SH-SY5Y (cell line): ENCODE data around the gene PACC1.

ENCODE experiments used
- GATA2 ChIP-seq: IDR thresholded peaks from 2 replicates; pipeline ENCODE4 v1.6.1; 2011; ENCODE audit warnings: mild to moderate bottlenecking, low read depth, low read length
- GATA3 ChIP-seq: IDR thresholded peaks from 2 replicates; pipeline ENCODE4 v1.6.1; 2011; ENCODE audit warnings: low read depth, mild to moderate bottlenecking, low read length, moderate library complexity

The PACC1 gene

GRCh38 chr1:212386029-212386428, 28.7 kb downstream of the PACC1 start:
- TF ChIP-seq GATA2 (no peak), GATA3 (no peak)

DNA sequence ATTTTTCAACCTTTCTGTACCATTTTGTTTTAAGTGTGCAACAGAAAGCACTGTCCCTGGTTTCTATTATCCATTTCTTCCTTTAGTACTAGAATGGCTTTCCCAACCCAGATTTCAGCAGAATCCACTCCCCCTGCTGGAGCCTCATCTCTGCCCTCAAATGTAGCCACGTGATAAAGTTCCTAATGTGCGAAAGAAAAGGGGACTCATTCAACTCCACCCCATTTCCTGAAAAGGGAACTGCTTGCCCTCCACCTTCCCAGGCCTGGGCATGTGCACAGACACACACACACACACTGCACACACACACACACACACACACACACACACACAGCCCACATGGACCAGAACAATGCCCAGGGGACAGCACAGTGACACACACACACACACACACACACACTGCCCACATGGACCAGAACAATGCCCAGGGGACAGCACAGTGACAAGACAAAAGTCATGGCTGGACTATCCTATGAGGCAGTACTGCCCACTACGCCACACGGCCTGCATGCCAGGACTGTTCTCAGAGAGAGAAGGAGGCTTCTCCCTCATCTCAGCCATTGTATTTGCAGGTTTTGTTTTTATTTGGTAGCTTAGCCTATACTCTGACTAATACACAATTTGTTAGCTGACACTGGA, 33.2 kb downstream of the PACC1 start:
- TF ChIP-seq GATA3 = no peak
- TF ChIP-seq GATA2 = no peak

DNA sequence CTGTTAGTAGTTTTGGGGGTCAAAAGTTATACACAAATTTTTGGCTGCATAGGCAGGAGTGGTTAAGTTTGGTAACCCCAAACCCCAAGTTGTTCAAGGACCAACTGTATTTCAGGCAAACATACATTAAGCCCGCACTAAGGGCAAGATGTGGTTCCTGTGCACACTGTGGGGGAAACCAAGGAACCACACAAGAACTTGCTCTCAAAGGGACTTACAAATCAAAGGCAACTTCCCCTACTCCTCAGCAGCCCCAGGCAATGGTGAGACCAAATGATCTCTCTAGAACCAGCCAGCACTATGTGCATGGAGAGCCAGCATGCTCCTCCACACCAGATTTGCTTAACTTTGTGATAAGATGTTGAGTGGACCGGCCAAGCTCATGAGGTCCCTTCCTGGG, 35.3 kb downstream of the PACC1 start:
- TF ChIP-seq GATA3 (no peak), GATA2 (no peak)

DNA sequence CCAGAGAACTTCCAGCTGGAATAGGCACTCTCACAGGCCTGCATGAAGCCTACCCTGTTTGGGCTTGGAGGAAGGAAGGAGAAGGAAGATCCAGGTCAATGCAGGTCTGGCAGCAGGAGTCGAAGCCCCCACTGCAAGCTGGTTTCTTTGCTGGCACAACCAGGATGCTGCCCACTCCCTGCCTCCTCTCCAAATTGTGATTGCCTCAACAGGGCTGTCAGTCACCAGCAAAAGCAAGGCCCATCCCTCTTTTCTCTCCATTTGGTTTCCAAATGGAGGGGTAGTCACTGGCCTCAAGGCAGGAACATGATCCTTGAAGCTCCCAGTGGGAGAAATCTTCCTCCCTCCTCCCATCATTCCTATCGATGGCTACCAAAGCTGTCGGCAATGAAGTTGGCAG, 37.0 kb downstream of the PACC1 start:
- no peak for TF ChIP-seq GATA3
- no peak for TF ChIP-seq GATA2

DNA sequence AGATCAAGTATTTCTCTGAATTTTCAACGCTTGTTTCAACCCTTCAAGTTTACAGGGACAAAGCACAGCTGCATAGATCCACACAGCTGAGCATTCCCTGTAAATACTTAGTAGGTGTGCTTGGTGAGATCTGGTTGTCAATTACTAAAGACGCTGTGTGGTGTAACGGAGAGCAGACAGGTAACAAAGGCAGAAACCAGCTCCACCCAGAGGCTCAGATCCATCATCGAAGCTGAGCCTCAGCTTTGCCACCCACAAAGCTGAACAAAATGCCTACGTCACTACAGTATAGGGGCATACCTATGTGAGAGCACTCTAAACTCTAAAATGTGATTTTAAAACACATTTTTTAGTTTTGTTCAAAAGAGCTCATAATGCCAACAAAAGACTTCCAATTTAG, 38.7 kb downstream of the PACC1 start:
- no peak for TF ChIP-seq GATA3
- no peak for TF ChIP-seq GATA2

DNA sequence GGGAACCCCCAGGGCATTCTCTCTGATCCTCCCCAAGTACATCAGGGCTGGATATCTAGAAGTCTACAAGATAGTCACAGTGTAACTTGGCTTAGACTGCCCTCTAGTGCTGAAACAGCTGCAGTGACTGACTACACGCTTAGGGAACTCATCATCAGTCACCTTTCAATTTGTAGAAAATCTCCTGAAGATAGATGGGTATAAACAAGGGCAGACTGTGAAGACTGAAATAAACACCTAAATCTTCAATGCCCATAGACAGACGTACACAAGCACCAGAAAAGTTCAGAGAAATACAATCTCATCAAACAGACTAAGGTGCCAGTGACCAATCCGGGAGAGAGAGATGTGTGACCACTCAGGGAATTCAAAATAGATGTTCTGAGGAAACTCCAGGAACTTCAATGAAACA, 46.6 kb downstream of the PACC1 start:
- no peak for TF ChIP-seq GATA3
- TF ChIP-seq GATA2 = no peak

- no peak for TF ChIP-seq GATA3
- no peak for TF ChIP-seq GATA2
Measured at GRCh38 chr1:212367474-212368072, 47.1 kb downstream of the PACC1 start.

DNA sequence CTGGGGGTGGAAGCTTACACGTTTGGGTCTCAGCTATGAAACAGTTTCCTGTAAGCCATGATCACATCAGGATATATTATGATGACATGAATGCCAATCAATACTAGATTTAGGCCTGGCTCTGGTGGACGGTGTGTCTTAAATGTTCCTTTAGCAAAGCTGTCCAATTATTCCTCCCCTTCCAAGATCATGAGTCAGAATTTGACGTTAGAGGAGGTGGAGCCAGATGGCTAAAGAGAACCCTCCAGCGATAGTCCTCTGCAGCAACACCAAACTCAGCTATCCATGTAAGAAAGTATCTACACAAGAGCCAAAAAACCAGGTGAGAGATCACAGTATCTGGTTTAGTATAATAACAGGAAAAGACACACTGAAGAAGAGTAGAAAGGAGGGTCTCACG, 47.8 kb downstream of the PACC1 start:
- no peak for TF ChIP-seq GATA3
- no peak for TF ChIP-seq GATA2

GRCh38 chr1:212364985-212365384, 49.7 kb downstream of the PACC1 start:
- TF ChIP-seq GATA2 (no peak), GATA3 (no peak)

DNA sequence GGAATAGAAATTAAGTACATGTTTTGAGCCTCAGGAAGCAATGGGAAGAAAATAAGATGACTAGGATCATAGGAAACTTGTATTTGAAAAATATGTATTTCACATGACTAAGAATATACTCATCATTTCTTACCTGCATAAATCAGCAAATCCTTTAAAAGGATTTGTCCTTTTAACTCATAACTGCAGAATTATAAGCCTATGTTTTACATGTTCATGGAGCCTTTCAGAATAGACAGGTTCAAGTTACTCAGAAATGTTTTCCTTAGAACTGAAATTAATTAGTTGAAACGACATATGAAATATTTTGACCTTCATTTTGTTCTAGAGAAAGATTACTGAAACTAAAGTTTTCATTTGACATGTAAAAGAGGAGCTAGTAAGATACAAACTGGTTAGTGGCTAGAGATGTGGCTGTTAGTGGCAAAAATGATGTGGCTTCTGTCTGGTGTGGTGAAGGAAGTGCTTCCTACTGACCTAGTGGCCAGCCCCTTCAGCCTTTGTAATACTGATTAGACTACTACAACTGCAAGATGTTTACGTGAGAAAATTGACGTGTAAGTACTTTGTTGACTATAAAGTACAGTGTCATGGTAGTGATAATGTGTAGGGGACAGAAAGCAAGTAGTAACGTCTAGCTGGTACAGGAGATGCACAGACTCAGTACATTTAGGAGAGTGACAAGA, 54.7 kb downstream of the PACC1 start:
- TF ChIP-seq GATA2 (no peak), GATA3 (no peak)

DNA sequence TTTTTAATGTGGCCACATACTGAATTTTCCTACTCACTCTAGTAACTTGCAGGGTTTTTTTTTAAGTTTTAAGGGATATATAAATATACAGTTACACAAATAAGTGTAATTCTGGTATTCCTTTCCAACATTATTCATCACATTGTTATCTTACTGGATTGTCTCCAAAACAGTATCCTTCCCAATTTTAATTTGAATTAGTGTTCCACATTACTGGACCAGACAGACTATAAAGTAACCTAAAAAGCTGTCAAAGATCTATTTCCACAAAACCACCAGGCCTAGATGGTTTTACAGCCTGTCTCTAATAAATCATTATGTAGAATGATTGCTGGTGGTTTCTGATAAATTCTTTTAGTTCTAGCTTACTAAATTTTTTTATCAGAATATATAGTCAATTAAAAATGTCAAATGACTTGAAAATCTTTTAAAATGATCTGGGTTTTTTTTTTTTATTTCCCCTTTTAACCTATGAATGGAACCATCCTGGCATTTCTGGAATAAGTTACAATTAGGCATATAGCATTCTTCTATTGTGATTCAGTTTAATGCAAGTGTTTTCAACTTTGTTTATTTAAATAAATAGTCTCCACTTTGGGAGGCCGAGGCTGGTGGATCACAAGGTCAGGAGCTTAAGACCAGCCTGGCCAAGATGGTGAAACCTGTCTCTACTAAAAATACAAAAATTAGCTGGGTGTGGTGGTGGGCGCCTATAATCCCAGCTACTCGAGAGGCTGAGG, 59.3 kb downstream of the PACC1 start:
- no peak for TF ChIP-seq GATA3
- no peak for TF ChIP-seq GATA2

DNA sequence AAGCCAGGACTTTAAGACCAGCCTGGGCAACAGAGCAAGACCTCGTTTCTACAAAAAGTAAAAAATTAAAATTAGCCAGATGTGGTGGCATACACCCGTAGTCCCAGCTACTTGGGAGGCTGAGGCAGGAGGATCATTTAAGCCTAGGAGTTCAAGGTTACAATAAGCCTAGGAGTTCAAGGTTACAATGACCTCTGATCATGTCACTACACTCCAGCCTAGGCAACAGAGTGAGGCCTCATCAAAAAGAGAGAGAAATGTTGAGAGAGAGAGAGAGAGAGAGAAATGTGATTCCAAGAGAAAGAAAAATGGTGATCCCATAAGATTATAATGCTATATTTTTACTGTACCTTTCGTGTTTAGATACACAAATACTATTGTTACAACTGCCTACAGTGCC, 60.2 kb downstream of the PACC1 start:
- TF ChIP-seq GATA3 = no peak
- TF ChIP-seq GATA2 = no peak

GRCh38 chr1:212353181-212353580, 61.5 kb downstream of the PACC1 start:
- TF ChIP-seq GATA2 (no peak), GATA3 (no peak)

DNA sequence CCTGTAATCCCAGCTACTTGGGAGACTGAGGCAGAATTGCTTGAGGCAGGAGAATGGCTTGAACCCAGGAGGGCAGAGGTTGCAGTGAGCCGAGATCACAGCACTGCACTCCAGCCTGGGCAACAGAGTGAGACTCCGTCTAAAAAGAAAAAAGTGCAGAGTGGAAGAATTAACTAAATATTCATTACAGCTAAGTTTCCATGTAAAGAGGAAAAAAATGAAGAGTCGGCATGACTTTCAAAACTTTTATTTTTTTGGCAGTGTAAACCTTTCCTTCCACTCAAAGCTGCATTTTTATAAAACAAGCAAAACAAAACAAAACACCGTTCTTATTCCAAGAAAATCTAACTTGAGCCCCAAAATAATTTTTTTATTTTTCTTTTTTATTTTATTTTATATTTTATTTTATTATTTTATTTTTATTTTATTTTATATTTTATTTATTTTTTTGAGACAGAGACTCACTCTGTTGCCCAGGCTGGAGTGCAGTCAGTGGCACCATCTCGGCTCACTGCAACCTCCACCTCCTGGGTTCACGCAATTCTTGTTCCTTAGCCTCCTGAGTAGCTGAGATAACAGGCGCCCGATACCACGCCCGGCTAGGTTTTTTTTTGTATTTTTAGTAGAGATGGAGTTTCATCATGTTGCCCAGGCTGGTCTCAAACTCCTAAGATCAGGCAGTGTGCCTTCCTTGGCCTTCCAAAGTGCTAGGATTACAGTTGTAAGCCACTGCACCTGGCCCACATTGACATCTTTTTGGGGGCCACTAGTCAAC, 62.9 kb downstream of the PACC1 start:
- TF ChIP-seq GATA3 = no peak
- TF ChIP-seq GATA2 = no peak
